Astrocyte (in vitro differentiated cells and primary cell): ENCODE measurements around the gene LRRIQ1. TPM values are rescaled to one million over a fixed set of nuclear protein-coding genes. Genes with fewer than 3 reads are reported as not detected.
A peak's percentile ranks its signal among the peaks of the same experiment; 100 is the strongest.

Experiments used
- DNase-seq: peaks from one replicate; pipeline ENCODE4 v3.0.0-alpha.2; 2010; ENCODE audit warnings: low read depth
- FAIRE-seq: peaks from 2 replicates; lab custom pipeline; 2011; peaks lifted over from hg19 to GRCh38; lab: Jason Lieb, UNC
- H2AFZ ChIP-seq: 2 replicates; pipeline ENCODE4 v1.6.0; 2012; ENCODE audit warnings: low read depth, low read length, inconsistent platforms
- H3K27ac ChIP-seq: 2 replicates; pipeline ENCODE4 v1.5.1; 2011; ENCODE audit warnings: low read depth, low read length, inconsistent platforms
- H3K27me3 ChIP-seq: 2 replicates; pipeline ENCODE4 v1.6.0; 2011; ENCODE audit warnings: low read length, inconsistent platforms; ENCODE audit not compliant: insufficient read depth
- H3K36me3 ChIP-seq: 2 replicates; pipeline ENCODE4 v1.5.1; 2011; ENCODE audit warnings: low read length, inconsistent platforms; ENCODE audit not compliant: insufficient read depth
- H3K4me1 ChIP-seq: 2 replicates; pipeline ENCODE4 v1.5.1; 2011; ENCODE audit warnings: low read length, inconsistent platforms; ENCODE audit not compliant: insufficient read depth
- H3K4me2 ChIP-seq: 2 replicates; pipeline ENCODE4 v1.6.0; 2012; ENCODE audit warnings: low read length, inconsistent platforms
- H3K4me3 ChIP-seq: 2 replicates; pipeline ENCODE4 v1.5.1; 2011; ENCODE audit warnings: low read depth, mild to moderate bottlenecking, low read length, inconsistent platforms; ENCODE audit not compliant: insufficient read depth
- H3K79me2 ChIP-seq: 2 replicates; pipeline ENCODE4 v1.6.0; 2012; ENCODE audit warnings: mild to moderate bottlenecking, low read length, inconsistent platforms; ENCODE audit not compliant: insufficient read depth
- H3K9ac ChIP-seq: 2 replicates; pipeline ENCODE4 v1.6.0; 2012; ENCODE audit warnings: mild to moderate bottlenecking, low read length, inconsistent platforms
- H3K9me3 ChIP-seq: 2 replicates; pipeline ENCODE4 v1.5.1; 2012; ENCODE audit warnings: low read depth, mild to moderate bottlenecking, low read length, inconsistent platforms; ENCODE audit not compliant: insufficient read depth
- H4K20me1 ChIP-seq: 2 replicates; pipeline ENCODE4 v1.6.0; 2012; ENCODE audit warnings: low read length, inconsistent platforms; ENCODE audit not compliant: insufficient read depth
- H3K27ac Mint-ChIP-seq: one replicate; pipeline ENCODE4 v1.8.0; 2021; ENCODE audit warnings: mild to moderate bottlenecking, mixed read lengths; ENCODE audit not compliant: unreplicated experiment
- H3K27me3 Mint-ChIP-seq: one replicate; pipeline ENCODE4 v1.8.0; 2021; ENCODE audit warnings: low read depth, mixed read lengths; ENCODE audit not compliant: unreplicated experiment
- H3K36me3 Mint-ChIP-seq: one replicate; pipeline ENCODE4 v1.8.0; 2021; ENCODE audit warnings: low read depth, mixed read lengths; ENCODE audit not compliant: unreplicated experiment
- H3K4me1 Mint-ChIP-seq: one replicate; pipeline ENCODE4 v1.8.0; 2021; ENCODE audit warnings: low read depth, mixed read lengths; ENCODE audit not compliant: unreplicated experiment
- H3K4me3 Mint-ChIP-seq: one replicate; pipeline ENCODE4 v1.8.0; 2021; ENCODE audit warnings: mild to moderate bottlenecking, moderate library complexity, mixed read lengths; ENCODE audit not compliant: unreplicated experiment
- H3K9me3 Mint-ChIP-seq: one replicate; pipeline ENCODE4 v1.8.0; 2021; ENCODE audit warnings: mild to moderate bottlenecking, mixed read lengths; ENCODE audit not compliant: unreplicated experiment
- CTCF ChIP-seq: IDR thresholded peaks from 2 replicates; pipeline ENCODE4 v1.5.1; 2011; ENCODE audit warnings: low read depth, mild to moderate bottlenecking, inconsistent platforms, low read length, moderate library complexity; ENCODE audit not compliant: insufficient read depth
- EZH2 ChIP-seq: IDR thresholded peaks from 2 replicates; pipeline ENCODE4 v1.6.1; 2012; ENCODE audit warnings: mild to moderate bottlenecking, low read length, inconsistent platforms; ENCODE audit not compliant: insufficient read depth
- total RNA-seq: library from RNA; stranded (reverse); gene quantifications from 2 replicates; pipeline ENCODE4 v1.2.1, GENCODE V29; 2021

Gene LRRIQ1
- total RNA-seq, 1 donor from 2014 or later, result 1.9 TPM

DNA sequence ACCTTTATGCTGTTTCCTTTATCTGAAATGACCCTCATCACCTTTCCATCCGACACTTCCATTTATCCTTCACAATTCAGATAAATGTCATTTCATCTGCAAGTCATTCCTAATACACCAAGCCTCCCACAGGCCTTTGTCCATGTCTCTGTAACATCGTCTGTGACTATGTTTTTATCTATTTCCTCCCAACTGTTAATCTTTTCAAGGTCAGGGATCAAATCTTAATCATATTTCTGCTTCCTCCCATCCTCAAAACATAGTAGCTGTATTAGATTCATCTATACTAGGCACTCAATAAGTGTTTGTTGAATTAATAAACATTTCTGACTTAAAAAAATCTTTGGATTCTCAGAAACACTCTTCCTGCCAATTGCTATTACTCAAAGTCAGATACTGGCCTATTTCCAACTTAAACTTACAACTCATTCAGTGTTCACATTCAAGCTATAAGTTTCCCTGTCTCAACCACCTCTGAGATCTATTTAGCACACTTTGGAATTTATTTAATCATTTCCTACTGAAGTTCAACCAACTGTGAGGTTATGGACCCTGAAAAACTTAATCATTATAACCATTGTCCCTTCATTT, 143.6 kb downstream of the LRRIQ1 start:
- Histone ChIP-seq H2AFZ (no peak overlapping the region), H3K27ac (no peak overlapping the region), H3K9ac (no peak overlapping the region), H3K27me3 (no peaks in the 10 kb centered on the region), H3K4me1 (no peaks in the 10 kb centered on the region), H3K79me2 (no peaks in the 10 kb centered on the region), H3K36me3 (no peaks in the 10 kb centered on the region), H4K20me1 (no peaks in the 10 kb centered on the region), H3K4me3 (no peak overlapping the region), H3K4me2 (peak overlapping the region; percentile 6), H3K9me3 (no peaks in the 10 kb centered on the region)
- H3K9me3 Mint-ChIP-seq, result no peaks in the 10 kb centered on the region
- no peaks in the 10 kb centered on the region for H3K4me1 Mint-ChIP-seq
- H3K4me3 Mint-ChIP-seq, result no peak overlapping the region
- no peaks in the 10 kb centered on the region for H3K27me3 Mint-ChIP-seq
- DNase-seq (peak; percentile 57), FAIRE-seq (peak; percentile 34)
- H3K36me3 Mint-ChIP-seq, result no peaks in the 10 kb centered on the region
- no peak overlapping the region for H3K27ac Mint-ChIP-seq
- no peak for TF ChIP-seq CTCF
- no peak for TF ChIP-seq EZH2

GRCh38 chr12:85182699-85183098, 146.5 kb downstream of the LRRIQ1 start:
- H3K4me2 ChIP-seq, result no peak overlapping the region
- H3K27me3 ChIP-seq, result no peaks in the 10 kb centered on the region
- H3K27ac ChIP-seq, result no peak overlapping the region
- H4K20me1 ChIP-seq, result no peaks in the 10 kb centered on the region
- TF ChIP-seq EZH2, result no peak
- no peak for TF ChIP-seq CTCF
- Mint-ChIP-seq H3K27ac (no peak overlapping the region), H3K9me3 (no peaks in the 10 kb centered on the region), H3K36me3 (no peaks in the 10 kb centered on the region), H3K4me1 (no peaks in the 10 kb centered on the region), H3K27me3 (no peaks in the 10 kb centered on the region), H3K4me3 (no peak overlapping the region)
- H3K9me3 ChIP-seq, result no peaks in the 10 kb centered on the region
- no peaks in the 10 kb centered on the region for H3K36me3 ChIP-seq
- H3K4me1 ChIP-seq, result no peaks in the 10 kb centered on the region
- H3K9ac ChIP-seq, result no peak overlapping the region
- no peaks in the 10 kb centered on the region for H3K79me2 ChIP-seq
- H3K4me3 ChIP-seq, result no peak overlapping the region
- FAIRE-seq, result no peak
- no peak for DNase-seq
- no peak overlapping the region for H2AFZ ChIP-seq

- DNase-seq (no peak), FAIRE-seq (no peak)
- H3K36me3 ChIP-seq, result no peaks in the 10 kb centered on the region
- Mint-ChIP-seq H3K4me1 (no peaks in the 10 kb centered on the region), H3K27me3 (no peaks in the 10 kb centered on the region), H3K36me3 (no peaks in the 10 kb centered on the region), H3K4me3 (no peak overlapping the region), H3K9me3 (no peaks in the 10 kb centered on the region), H3K27ac (no peak overlapping the region)
- TF ChIP-seq EZH2 (no peak), CTCF (no peak)
- no peaks in the 10 kb centered on the region for H3K9me3 ChIP-seq
- H3K9ac ChIP-seq, result no peak overlapping the region
- no peak overlapping the region for H3K4me2 ChIP-seq
- no peaks in the 10 kb centered on the region for H3K4me1 ChIP-seq
- no peak overlapping the region for H3K27ac ChIP-seq
- no peaks in the 10 kb centered on the region for H4K20me1 ChIP-seq
- no peaks in the 10 kb centered on the region for H3K27me3 ChIP-seq
- no peak overlapping the region for H2AFZ ChIP-seq
- H3K4me3 ChIP-seq, result no peak overlapping the region
- no peaks in the 10 kb centered on the region for H3K79me2 ChIP-seq
Observed at GRCh38 chr12:85183855-85184254, 147.7 kb downstream of the LRRIQ1 start.
